WTC11 (cell line): ENCODE measurements around the gene PPP1R11. TPM values are rescaled to one million over a fixed set of nuclear protein-coding genes. Genes with fewer than 3 reads are reported as not detected.

Source experiments
- ARID4B ChIP-seq: sonication (generic); formaldehyde crosslinking; IDR thresholded peaks from 2 replicates; pipeline ENCODE4 v1.8.0; 2023; ENCODE audit warnings: missing genetic modification reagents, mild to moderate bottlenecking, borderline replicate concordance
- CDX4 ChIP-seq: fragments of 250-450 bp; sonication (Bioruptor Pico); IDR thresholded peaks from 2 replicates; pipeline ENCODE4 v1.9.0; 2021; ENCODE audit warnings: moderate library complexity, mild to moderate bottlenecking, inconsistent platforms, borderline replicate concordance
- CREM ChIP-seq: sonication (generic); formaldehyde crosslinking; IDR thresholded peaks from 2 replicates; pipeline ENCODE4 v1.8.1; 2022; ENCODE audit warnings: mild to moderate bottlenecking, missing genetic modification reagents, moderate library complexity
- ELF4 ChIP-seq: sonication (generic); formaldehyde crosslinking; IDR thresholded peaks from 2 replicates; pipeline ENCODE4 v1.8.1; 2022; ENCODE audit warnings: low read depth, mild to moderate bottlenecking, moderate library complexity, missing genetic modification reagents
- ESRRA ChIP-seq: sonication (generic); formaldehyde crosslinking; IDR thresholded peaks from 2 replicates; pipeline ENCODE4 v1.8.1; 2022; ENCODE audit warnings: mild to moderate bottlenecking, missing genetic modification reagents, borderline replicate concordance
- FOXK1 ChIP-seq: sonication (generic); formaldehyde crosslinking; IDR thresholded peaks from 2 replicates; pipeline ENCODE4 v1.8.0; 2022; ENCODE audit warnings: mild to moderate bottlenecking, moderate library complexity, missing genetic modification reagents
- GABPB1 ChIP-seq: sonication (generic); formaldehyde crosslinking; IDR thresholded peaks from 2 replicates; pipeline ENCODE4 v1.8.1; 2023; ENCODE audit warnings: mild to moderate bottlenecking, missing genetic modification reagents
- NR1H2 ChIP-seq: sonication (generic); formaldehyde crosslinking; IDR thresholded peaks from 2 replicates; pipeline ENCODE4 v1.9.0; 2021; ENCODE audit warnings: mild to moderate bottlenecking, moderate library complexity, missing genetic modification reagents
- NR2C2 ChIP-seq: sonication (generic); formaldehyde crosslinking; IDR thresholded peaks from 2 replicates; pipeline ENCODE4 v1.8.0; 2022; ENCODE audit warnings: mild to moderate bottlenecking, missing genetic modification reagents
- OVOL2 ChIP-seq: fragments of 250-450 bp; sonication (Bioruptor Pico); IDR thresholded peaks from 2 replicates; pipeline ENCODE4 v1.9.0; 2021; ENCODE audit warnings: mild to moderate bottlenecking, borderline replicate concordance
- SMAD4 ChIP-seq: sonication (generic); formaldehyde crosslinking; IDR thresholded peaks from 2 replicates; pipeline ENCODE4 v1.8.0; 2022; ENCODE audit warnings: mild to moderate bottlenecking, missing genetic modification reagents
- SOX15 ChIP-seq: fragments of 250-450 bp; sonication (Bioruptor Pico); IDR thresholded peaks from 2 replicates; pipeline ENCODE4 v1.9.0; 2021; ENCODE audit warnings: mild to moderate bottlenecking
- TEAD1 ChIP-seq: sonication (generic); formaldehyde crosslinking; IDR thresholded peaks from 2 replicates; pipeline ENCODE4 v1.8.0; 2022; ENCODE audit warnings: mild to moderate bottlenecking, missing genetic modification reagents
- TP53 ChIP-seq: sonication (generic); formaldehyde crosslinking; IDR thresholded peaks from 2 replicates; pipeline ENCODE4 v1.8.1; 2023; ENCODE audit warnings: mild to moderate bottlenecking, missing genetic modification reagents
- ZNF121 ChIP-seq: sonication (generic); formaldehyde crosslinking; IDR thresholded peaks from 2 replicates; pipeline ENCODE4 v1.8.0; 2023; ENCODE audit warnings: missing genetic modification reagents
- ZNF138 ChIP-seq: sonication (generic); formaldehyde crosslinking; conservative IDR thresholded peaks from 2 replicates; pipeline ENCODE4 v1.8.1; 2022; ENCODE audit warnings: mild to moderate bottlenecking, moderate library complexity, missing genetic modification reagents
- ZNF317 ChIP-seq: sonication (generic); formaldehyde crosslinking; IDR thresholded peaks from 2 replicates; pipeline ENCODE4 v1.8.1; 2023; ENCODE audit warnings: low read depth, mild to moderate bottlenecking, moderate library complexity, missing genetic modification reagents, borderline replicate concordance
- total RNA-seq: library from RNA; stranded (reverse); gene quantifications from 3 replicates; pipeline ENCODE4 v1.2.3, GENCODE V29; 2021
- TF ChIP-seq, protein P1 (sequence below): sonication (generic); formaldehyde crosslinking; IDR thresholded peaks from 2 replicates; pipeline ENCODE4 v1.8.0; 2023; ENCODE audit warnings: missing genetic modification reagents
- TF ChIP-seq, protein P2 (sequence below): sonication (generic); formaldehyde crosslinking; IDR thresholded peaks from 2 replicates; pipeline ENCODE4 v1.8.1; 2022; ENCODE audit warnings: mild to moderate bottlenecking, missing genetic modification reagents, moderate library complexity, borderline replicate concordance
- TF ChIP-seq, protein P3 (sequence below): sonication (generic); formaldehyde crosslinking; IDR thresholded peaks from 2 replicates; pipeline ENCODE4 v1.8.1; 2022; ENCODE audit warnings: low read depth, mild to moderate bottlenecking, moderate library complexity, missing genetic modification reagents, borderline replicate concordance
- TF ChIP-seq, protein P4 (sequence below): sonication (generic); formaldehyde crosslinking; conservative IDR thresholded peaks from 2 replicates; pipeline ENCODE4 v1.8.1; 2022; ENCODE audit warnings: mild to moderate bottlenecking, missing genetic modification reagents
- TF ChIP-seq, protein P5 (sequence below): fragments of 200-600 bp; IDR thresholded peaks from 2 replicates; pipeline ENCODE4 v1.8.0; 2022; ENCODE audit warnings: antibody characterized with exemption
- TF ChIP-seq, protein P6 (sequence below): sonication (generic); formaldehyde crosslinking; IDR thresholded peaks from 2 replicates; pipeline ENCODE4 v1.8.1; 2023; ENCODE audit warnings: mild to moderate bottlenecking, missing genetic modification reagents, borderline replicate concordance

Gene PPP1R11
- total RNA-seq, 1 experiment from 2014 or later = 25.0 TPM

GRCh38 chr6:30066577-30067459 is at the start of gene PPP1R11 (continued):
- TF ChIP-seq TEAD1 (CRISPR knock-in tag) (no peak), SMAD4 (CRISPR knock-in tag) (no peak), FOXK1 (CRISPR knock-in tag) (peak; percentile 87; the same call in 1 of the 2 replicates), NR2C2 (CRISPR knock-in tag) (no peak), CDX4 (no peak), OVOL2 (CRISPR knock-in tag) (no peak), ZNF138 (CRISPR knock-in tag) (no peak), NR1H2 (no peak), ARID4B (CRISPR knock-in tag) (0 out of 2 replicates have a peak, but pooled peaks have one; percentile 43), ELF4 (CRISPR knock-in tag) (no peak), ESRRA (CRISPR knock-in tag) (no peak), ZNF121 (CRISPR knock-in tag) (no peak), ZNF317 (CRISPR knock-in tag) (no peak), SOX15 (no peak), GABPB1 (CRISPR knock-in tag) (peak; percentile 81), CREM (CRISPR knock-in tag) (peak; percentile 19; the same call in 1 of the 2 replicates), TP53 (CRISPR knock-in tag) (no peak)
- TF ChIP-seq, protein P1, sequence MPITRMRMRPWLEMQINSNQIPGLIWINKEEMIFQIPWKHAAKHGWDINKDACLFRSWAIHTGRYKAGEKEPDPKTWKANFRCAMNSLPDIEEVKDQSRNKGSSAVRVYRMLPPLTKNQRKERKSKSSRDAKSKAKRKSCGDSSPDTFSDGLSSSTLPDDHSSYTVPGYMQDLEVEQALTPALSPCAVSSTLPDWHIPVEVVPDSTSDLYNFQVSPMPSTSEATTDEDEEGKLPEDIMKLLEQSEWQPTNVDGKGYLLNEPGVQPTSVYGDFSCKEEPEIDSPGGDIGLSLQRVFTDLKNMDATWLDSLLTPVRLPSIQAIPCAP (CRISPR knock-in tag) = no peak
- TF ChIP-seq, protein P2, sequence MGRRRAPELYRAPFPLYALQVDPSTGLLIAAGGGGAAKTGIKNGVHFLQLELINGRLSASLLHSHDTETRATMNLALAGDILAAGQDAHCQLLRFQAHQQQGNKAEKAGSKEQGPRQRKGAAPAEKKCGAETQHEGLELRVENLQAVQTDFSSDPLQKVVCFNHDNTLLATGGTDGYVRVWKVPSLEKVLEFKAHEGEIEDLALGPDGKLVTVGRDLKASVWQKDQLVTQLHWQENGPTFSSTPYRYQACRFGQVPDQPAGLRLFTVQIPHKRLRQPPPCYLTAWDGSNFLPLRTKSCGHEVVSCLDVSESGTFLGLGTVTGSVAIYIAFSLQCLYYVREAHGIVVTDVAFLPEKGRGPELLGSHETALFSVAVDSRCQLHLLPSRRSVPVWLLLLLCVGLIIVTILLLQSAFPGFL = no peak
- TF ChIP-seq, protein P3, sequence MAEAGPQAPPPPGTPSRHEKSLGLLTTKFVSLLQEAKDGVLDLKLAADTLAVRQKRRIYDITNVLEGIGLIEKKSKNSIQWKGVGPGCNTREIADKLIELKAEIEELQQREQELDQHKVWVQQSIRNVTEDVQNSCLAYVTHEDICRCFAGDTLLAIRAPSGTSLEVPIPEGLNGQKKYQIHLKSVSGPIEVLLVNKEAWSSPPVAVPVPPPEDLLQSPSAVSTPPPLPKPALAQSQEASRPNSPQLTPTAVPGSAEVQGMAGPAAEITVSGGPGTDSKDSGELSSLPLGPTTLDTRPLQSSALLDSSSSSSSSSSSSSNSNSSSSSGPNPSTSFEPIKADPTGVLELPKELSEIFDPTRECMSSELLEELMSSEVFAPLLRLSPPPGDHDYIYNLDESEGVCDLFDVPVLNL (CRISPR knock-in tag) = no peak
- TF ChIP-seq, protein P4, sequence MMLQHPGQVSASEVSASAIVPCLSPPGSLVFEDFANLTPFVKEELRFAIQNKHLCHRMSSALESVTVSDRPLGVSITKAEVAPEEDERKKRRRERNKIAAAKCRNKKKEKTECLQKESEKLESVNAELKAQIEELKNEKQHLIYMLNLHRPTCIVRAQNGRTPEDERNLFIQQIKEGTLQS (CRISPR knock-in tag) = no peak
- TF ChIP-seq, protein P5, sequence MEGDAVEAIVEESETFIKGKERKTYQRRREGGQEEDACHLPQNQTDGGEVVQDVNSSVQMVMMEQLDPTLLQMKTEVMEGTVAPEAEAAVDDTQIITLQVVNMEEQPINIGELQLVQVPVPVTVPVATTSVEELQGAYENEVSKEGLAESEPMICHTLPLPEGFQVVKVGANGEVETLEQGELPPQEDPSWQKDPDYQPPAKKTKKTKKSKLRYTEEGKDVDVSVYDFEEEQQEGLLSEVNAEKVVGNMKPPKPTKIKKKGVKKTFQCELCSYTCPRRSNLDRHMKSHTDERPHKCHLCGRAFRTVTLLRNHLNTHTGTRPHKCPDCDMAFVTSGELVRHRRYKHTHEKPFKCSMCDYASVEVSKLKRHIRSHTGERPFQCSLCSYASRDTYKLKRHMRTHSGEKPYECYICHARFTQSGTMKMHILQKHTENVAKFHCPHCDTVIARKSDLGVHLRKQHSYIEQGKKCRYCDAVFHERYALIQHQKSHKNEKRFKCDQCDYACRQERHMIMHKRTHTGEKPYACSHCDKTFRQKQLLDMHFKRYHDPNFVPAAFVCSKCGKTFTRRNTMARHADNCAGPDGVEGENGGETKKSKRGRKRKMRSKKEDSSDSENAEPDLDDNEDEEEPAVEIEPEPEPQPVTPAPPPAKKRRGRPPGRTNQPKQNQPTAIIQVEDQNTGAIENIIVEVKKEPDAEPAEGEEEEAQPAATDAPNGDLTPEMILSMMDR = no peak
- TF ChIP-seq, protein P6, sequence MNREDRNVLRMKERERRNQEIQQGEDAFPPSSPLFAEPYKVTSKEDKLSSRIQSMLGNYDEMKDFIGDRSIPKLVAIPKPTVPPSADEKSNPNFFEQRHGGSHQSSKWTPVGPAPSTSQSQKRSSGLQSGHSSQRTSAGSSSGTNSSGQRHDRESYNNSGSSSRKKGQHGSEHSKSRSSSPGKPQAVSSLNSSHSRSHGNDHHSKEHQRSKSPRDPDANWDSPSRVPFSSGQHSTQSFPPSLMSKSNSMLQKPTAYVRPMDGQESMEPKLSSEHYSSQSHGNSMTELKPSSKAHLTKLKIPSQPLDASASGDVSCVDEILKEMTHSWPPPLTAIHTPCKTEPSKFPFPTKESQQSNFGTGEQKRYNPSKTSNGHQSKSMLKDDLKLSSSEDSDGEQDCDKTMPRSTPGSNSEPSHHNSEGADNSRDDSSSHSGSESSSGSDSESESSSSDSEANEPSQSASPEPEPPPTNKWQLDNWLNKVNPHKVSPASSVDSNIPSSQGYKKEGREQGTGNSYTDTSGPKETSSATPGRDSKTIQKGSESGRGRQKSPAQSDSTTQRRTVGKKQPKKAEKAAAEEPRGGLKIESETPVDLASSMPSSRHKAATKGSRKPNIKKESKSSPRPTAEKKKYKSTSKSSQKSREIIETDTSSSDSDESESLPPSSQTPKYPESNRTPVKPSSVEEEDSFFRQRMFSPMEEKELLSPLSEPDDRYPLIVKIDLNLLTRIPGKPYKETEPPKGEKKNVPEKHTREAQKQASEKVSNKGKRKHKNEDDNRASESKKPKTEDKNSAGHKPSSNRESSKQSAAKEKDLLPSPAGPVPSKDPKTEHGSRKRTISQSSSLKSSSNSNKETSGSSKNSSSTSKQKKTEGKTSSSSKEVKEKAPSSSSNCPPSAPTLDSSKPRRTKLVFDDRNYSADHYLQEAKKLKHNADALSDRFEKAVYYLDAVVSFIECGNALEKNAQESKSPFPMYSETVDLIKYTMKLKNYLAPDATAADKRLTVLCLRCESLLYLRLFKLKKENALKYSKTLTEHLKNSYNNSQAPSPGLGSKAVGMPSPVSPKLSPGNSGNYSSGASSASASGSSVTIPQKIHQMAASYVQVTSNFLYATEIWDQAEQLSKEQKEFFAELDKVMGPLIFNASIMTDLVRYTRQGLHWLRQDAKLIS (CRISPR knock-in tag) = no peak
